Tibial artery (tissue), 4 donors: ENCODE results near the gene ITPR1.

Experiments used
- DNase-seq, 2 donors: peaks; one replicate each; pipeline ENCODE4 v3.0.0-alpha.2; 2019
- H3K27ac ChIP-seq, 2 donors: fragments of 200-600 bp; sonication (generic) in 1 of 2; 1 replicate in 1 of 2; 2 replicates in 1 of 2; pipeline ENCODE4 v1.5.1; 2018 to 2019; ENCODE audit warnings: mild to moderate bottlenecking in 1 of 2
- H3K27me3 ChIP-seq, 2 donors: fragments of 200-600 bp; sonication (generic) in 1 of 2; one replicate each; pipeline versions ENCODE4 v1.5.1 to v1.6.0; 2016 to 2019
- H3K36me3 ChIP-seq, 3 donors: fragments of 200-600 bp; sonication (generic) in 2 of 3; one replicate each; pipeline ENCODE4 v1.5.1; 2016 to 2019; ENCODE audit warnings: mild to moderate bottlenecking in 2 of 3
- H3K4me1 ChIP-seq, 4 donors: fragments of 200-600 bp; sonication (generic) in 2 of 4; 1 replicate in 3 of 4; 2 replicates in 1 of 4; pipeline ENCODE4 v1.5.1; 2016 to 2019
- H3K4me3 ChIP-seq, 2 donors: fragments of 200-600 bp; sonication (generic) in 1 of 2; 1 replicate in 1 of 2; 2 replicates in 1 of 2; pipeline ENCODE4 v1.5.1; 2018 to 2019; ENCODE audit warnings: mild to moderate bottlenecking in 2 of 2
- H3K9me3 ChIP-seq, 3 donors: fragments of 200-600 bp; sonication (generic) in 1 of 3; one replicate each; pipeline ENCODE4 v1.5.1; 2016 to 2019
- CTCF ChIP-seq, 2 experiments: fragments of 200-600 bp in 1 of 2; fragments of 450-650 bp in 1 of 2; IDR thresholded peaks; one replicate each; pipeline ENCODE4 v1.5.1; 2017 to 2019; ENCODE audit warnings: antibody characterized with exemption in 2 of 2, mild to moderate bottlenecking in 1 of 2, moderate library complexity in 1 of 2
- intact Hi-C: fragments of 100-400 bp; cut with DNase I; formaldehyde crosslinking; loops from one replicate; pipeline ENCODE4 v1.15.0; 2023; ENCODE audit warnings: low total_unique reads

The ITPR1 gene

GRCh38 chr3:4880850-4881249 lies 387.7 kb downstream of the ITPR1 start:
- Histone ChIP-seq H3K4me3 (no peak overlapping the region), H3K36me3 (no peaks in the 10 kb centered on the region), H3K4me1 (no peaks in the 10 kb centered on the region), H3K9me3 (no peaks in the 10 kb centered on the region), H3K27ac (no peak overlapping the region), H3K27me3 (no peaks in the 10 kb centered on the region)
- no peak for TF ChIP-seq CTCF (IDR thresholded peaks at IDR 0.05)
- DNase-seq = no peak
- intact Hi-C loops = no loop called here

- H3K27ac ChIP-seq = no peak overlapping the region
- TF ChIP-seq CTCF (IDR thresholded peaks at IDR 0.05) = no peak
- H3K27me3 ChIP-seq = no peaks in the 10 kb centered on the region
- no peak for DNase-seq
- no peaks in the 10 kb centered on the region for H3K4me1 ChIP-seq
- intact Hi-C loops = no loop called here
- H3K9me3 ChIP-seq = no peaks in the 10 kb centered on the region
- H3K4me3 ChIP-seq = no peak overlapping the region
- no peaks in the 10 kb centered on the region for H3K36me3 ChIP-seq
These were observed 389.4 kb downstream of the ITPR1 start for GRCh38 chr3:4882548-4882947.

- no peak for TF ChIP-seq CTCF (IDR thresholded peaks at IDR 0.05)
- Histone ChIP-seq H3K27me3 (no peaks in the 10 kb centered on the region), H3K27ac (no peak overlapping the region), H3K36me3 (no peaks in the 10 kb centered on the region), H3K4me1 (no peaks in the 10 kb centered on the region), H3K9me3 (no peaks in the 10 kb centered on the region), H3K4me3 (no peak overlapping the region)
- intact Hi-C loops = no loop called here
- no peak for DNase-seq
These were observed 389.9 kb downstream of the ITPR1 start for GRCh38 chr3:4883011-4883410.

- no peak for TF ChIP-seq CTCF (IDR thresholded peaks at IDR 0.05)
- H3K9me3 ChIP-seq = no peaks in the 10 kb centered on the region
- H3K27me3 ChIP-seq = no peaks in the 10 kb centered on the region
- intact Hi-C loops = no loop called here
- no peak overlapping the region for H3K27ac ChIP-seq
- no peaks in the 10 kb centered on the region for H3K4me1 ChIP-seq
- DNase-seq = no peak
- no peaks in the 10 kb centered on the region for H3K36me3 ChIP-seq
- no peak overlapping the region for H3K4me3 ChIP-seq
These were observed 391.7 kb downstream of the ITPR1 start for GRCh38 chr3:4884888-4885287.

GRCh38 chr3:4885316-4885715 lies 392.2 kb downstream of the ITPR1 start:
- Histone ChIP-seq H3K27ac (no peak overlapping the region), H3K4me3 (no peak overlapping the region), H3K36me3 (no peaks in the 10 kb centered on the region), H3K4me1 (no peaks in the 10 kb centered on the region), H3K27me3 (no peaks in the 10 kb centered on the region), H3K9me3 (no peaks in the 10 kb centered on the region)
- DNase-seq = no peak
- TF ChIP-seq CTCF (IDR thresholded peaks at IDR 0.05) = no peak
- intact Hi-C loops = no loop called here

GRCh38 chr3:4886448-4886847 lies 393.3 kb downstream of the ITPR1 start:
- Histone ChIP-seq H3K36me3 (no peaks in the 10 kb centered on the region), H3K27ac (no peak overlapping the region), H3K4me3 (no peak overlapping the region), H3K27me3 (no peaks in the 10 kb centered on the region), H3K4me1 (no peaks in the 10 kb centered on the region), H3K9me3 (no peaks in the 10 kb centered on the region)
- no peak for TF ChIP-seq CTCF (IDR thresholded peaks at IDR 0.05)
- DNase-seq = no peak
- intact Hi-C loops = no loop called here
